ENCODE measurements around the gene TSPAN7. TPM values are rescaled to one million over a fixed set of nuclear protein-coding genes. Genes with fewer than 3 reads are reported as not detected.

Gene TSPAN7
- total and polyA plus RNA-seq, 2 of the 8 experiments (the other 6 are each of a cell fraction or from before 2014, with no cell fraction given): 32.1 to 37.7 TPM

DNA sequence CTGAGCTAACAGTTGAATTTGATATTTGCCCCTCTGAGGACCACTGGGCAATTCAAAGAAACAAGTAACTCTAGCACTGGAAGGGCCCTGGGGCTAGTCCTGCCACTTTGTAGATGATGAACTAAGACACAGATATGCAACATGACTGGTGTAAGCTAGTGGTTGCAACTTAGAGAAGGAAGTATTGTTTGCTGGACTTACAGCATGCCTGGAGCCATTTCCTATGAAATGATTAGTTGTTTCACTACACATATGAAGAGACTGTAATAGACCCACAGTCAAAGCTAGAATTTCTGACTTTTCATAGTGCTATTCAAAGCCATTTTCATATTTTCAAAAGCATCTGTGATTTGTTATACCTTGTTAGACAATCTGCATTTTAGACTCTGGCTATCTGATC is 96.2 kb downstream of the TSPAN7 start:
- no peak overlapping the region for H3K27ac ChIP-seq (ENCODE audit: low read depth, low read length)
- H4K8ac ChIP-seq (ENCODE audit: extremely low read depth, insufficient read depth, low read length): no peak overlapping the region
- H4K91ac ChIP-seq (replicated peaks; ENCODE audit: insufficient read length, low read length): no peak overlapping the region
- H3K4me1 ChIP-seq (replicated peaks in 1 of 4; ENCODE audit: control insufficient read depth in 3 of 4, insufficient read depth in 4 of 4, low read length in 3 of 4): no peaks in the 10 kb centered on the region
- no peak overlapping the region for H3K56ac ChIP-seq (replicated peaks; ENCODE audit: insufficient read length, low read depth, low read length)
- H3K14ac ChIP-seq (ENCODE audit: insufficient read length): no peak overlapping the region
- no peak overlapping the region for H4K5ac ChIP-seq (ENCODE audit: insufficient read length, low read depth, low read length)
- ChIA-PET POLR2A (ENCODE audit: partially characterized antibody) (interaction anchor here (1.2 kb wide), 1 partner anchor 146 kb away, joined by 4 read pairs; no protein-coding TSS in a partner anchor), CTCF (ENCODE audit: partially characterized antibody) (interaction anchor here (0.8 kb wide), 1 partner anchor 43 kb away, joined by 3 read pairs; no protein-coding TSS in a partner anchor)
- no peak overlapping the region for H2AFZ ChIP-seq (ENCODE audit: low read length)
- TF ChIP-seq YY1 (IDR thresholded peaks at IDR 0.05; ENCODE audit: low read depth, low read length) (no peak), TAF7 (optimal IDR thresholded peaks at IDR 0.05; ENCODE audit: borderline replicate concordance, low read depth, low read length) (no peak), RAD21 (IDR thresholded peaks at IDR 0.05 in 1 of 2, conservative IDR thresholded peaks at IDR 0.05 in 1 of 2; ENCODE audit: low read depth in 2 of 2, low read length in 2 of 2) (no peak), SIRT6 (IDR thresholded peaks at IDR 0.05; ENCODE audit: low read length) (no peak), SP2 (IDR thresholded peaks at IDR 0.05; ENCODE audit: low read length) (no peak), TEAD4 (IDR thresholded peaks at IDR 0.05; ENCODE audit: low read depth, low read length) (no peak), NRF1 (IDR thresholded peaks at IDR 0.05; ENCODE audit: low read depth, low read length) (no peak), RFX5 (IDR thresholded peaks at IDR 0.05; ENCODE audit: borderline replicate concordance, low read depth, low read length) (no peak), SAP30 (IDR thresholded peaks at IDR 0.05; ENCODE audit: insufficient read depth, insufficient replicate concordance, low read length) (no peak), KDM4A (IDR thresholded peaks at IDR 0.05; ENCODE audit: low read depth, low read length, severe bottlenecking) (no peak), SP4 (IDR thresholded peaks at IDR 0.05; ENCODE audit: low read length) (no peak), RXRA (IDR thresholded peaks at IDR 0.05; ENCODE audit: insufficient read depth, low read depth, low read length) (no peak), BCL11A (IDR thresholded peaks at IDR 0.05; ENCODE audit: low read depth in 2 of 2, low read length in 2 of 2) (no peak), SP1 (IDR thresholded peaks at IDR 0.05; ENCODE audit: low read depth, low read length) (no peak), ASH2L (IDR thresholded peaks at IDR 0.05; ENCODE audit: low read length) (no peak)
- no peak overlapping the region for H3K4ac ChIP-seq (replicated peaks; ENCODE audit: insufficient read length, low read depth, low read length)
- no peak overlapping the region for H2BK15ac ChIP-seq (ENCODE audit: low read length)
- no peak overlapping the region for H3K18ac ChIP-seq (ENCODE audit: extremely low read depth, low read length)
- DNase-seq (ENCODE audit: low read depth in 1 of 2, low spot score in 2 of 2) (no peak), FAIRE-seq (no peak)
- H3K23me2 ChIP-seq (ENCODE audit: low read depth, low read length): no peaks in the 10 kb centered on the region
- H3K9ac ChIP-seq (replicated peaks in 1 of 4; ENCODE audit: extremely low read depth in 1 of 4, low read depth in 3 of 4, low read length in 3 of 4): no peak overlapping the region
- H3K27me3 ChIP-seq (replicated peaks in 1 of 4; ENCODE audit: control insufficient read depth in 3 of 4, extremely low read depth in 1 of 4, insufficient read depth in 3 of 4, low read length in 3 of 4): no peaks in the 10 kb centered on the region
- no peak overlapping the region for H3K4me3 ChIP-seq (ENCODE audit: extremely low read depth in 1 of 4, insufficient read depth in 2 of 4, low read depth in 3 of 4, low read length in 4 of 4)
- no peaks in the 10 kb centered on the region for H3K36me3 ChIP-seq (ENCODE audit: control insufficient read depth in 2 of 4, insufficient read depth in 4 of 4, low read length in 3 of 4)
- no peak overlapping the region for H2BK120ac ChIP-seq (replicated peaks; ENCODE audit: low read depth, low read length)
- no peaks in the 10 kb centered on the region for H3K79me1 ChIP-seq (ENCODE audit: low read depth, low read length)
- no peak overlapping the region for H2BK5ac ChIP-seq (ENCODE audit: low read depth, low read length)
- no peak overlapping the region for H2AK5ac ChIP-seq (ENCODE audit: low read depth, low read length)
- no peaks in the 10 kb centered on the region for H3K79me2 ChIP-seq (ENCODE audit: control insufficient read depth in 1 of 2, insufficient read depth in 2 of 2, low read length in 2 of 2)
- H2BK20ac ChIP-seq (ENCODE audit: low read length): no peak overlapping the region
- no peak overlapping the region for H3K23ac ChIP-seq (ENCODE audit: insufficient read length)
- no peaks in the 10 kb centered on the region for H4K20me1 ChIP-seq (replicated peaks in 1 of 2; ENCODE audit: control insufficient read depth in 1 of 2, insufficient read depth in 2 of 2, low read length in 2 of 2)
- H3K9me3 ChIP-seq (ENCODE audit: insufficient read depth in 2 of 2, low read depth in 1 of 2, low read length in 1 of 2): no peaks in the 10 kb centered on the region
- no peak overlapping the region for H3K4me2 ChIP-seq (ENCODE audit: insufficient read depth in 1 of 2, low read depth in 2 of 2, low read length in 2 of 2)
- no peak overlapping the region for H2BK12ac ChIP-seq (ENCODE audit: low read depth, low read length)

Data from H1 (cell line).